GM12878 (cell line): Measurements from ENCODE around the gene IRS2. TPM values are rescaled to one million over a fixed set of nuclear protein-coding genes. Genes with fewer than 3 reads are reported as not detected.

ENCODE experiments used
- ATAC-seq: fragments of 200-7000 bp; cut with Tn5 transposase; 3 replicates; pipeline ENCODE4 v1.9.1; 2020; ENCODE audit warnings: mild to moderate bottlenecking, moderate library complexity
- BruUV-seq: library from RNA; stranded (reverse); fragments of 400-500 nt; replicated peaks from 2 replicates; lab custom pipeline; 2021; lab: Mats Ljungman, UMichigan
- CTCF ChIA-PET: fragments of 300-600 bp; sonication (Branson Sonifier 250); formaldehyde crosslinking; extraction: SDS; loops from one replicate; lab custom pipeline; 2021; ENCODE audit warnings: inconsistent platforms; lab: Yijun Ruan, JAX
- POLR2A ChIA-PET: fragments of 350-600 bp; formaldehyde crosslinking; extraction: SDS; loops from one replicate; lab custom pipeline; 2021; ENCODE audit warnings: inconsistent platforms; lab: Charles Lee
- RAD21 ChIA-PET: fragments of 300-600 bp; sonication (Branson Sonifier 250); formaldehyde crosslinking; loops from one replicate; lab custom pipeline; 2023; ENCODE audit warnings: antibody characterized with exemption; ENCODE audit not compliant: unreplicated experiment; lab: Charles Lee
- SMC1A ChIA-PET: fragments of 300-600 bp; sonication (Branson Sonifier 250); formaldehyde crosslinking; loops from one replicate; lab custom pipeline; 2023; ENCODE audit not compliant: unreplicated experiment, uncharacterized antibody; lab: Charles Lee
- DNase-seq: peaks from one replicate; pipeline ENCODE4 v3.0.0-alpha.2; 2011; ENCODE audit warnings: low read depth, low spot score
- FAIRE-seq: peaks from 3 replicates; lab custom pipeline; 2011; peaks lifted over from hg19 to GRCh38; lab: Jason Lieb, UNC
- H2AFZ ChIP-seq: 2 replicates; pipeline ENCODE4 v1.6.0; 2011; ENCODE audit warnings: low read depth, low read length, control low read depth; ENCODE audit not compliant: control insufficient read depth
- H3K27ac ChIP-seq: 2 replicates; pipeline ENCODE4 v1.5.1; 2011; ENCODE audit warnings: control low read depth; ENCODE audit not compliant: control insufficient read depth, insufficient read depth
- H3K27me3 ChIP-seq, 2 experiments: replicated peaks in 1 of 2; 2 replicates each; pipeline versions ENCODE4 v1.6.0 to v1.6.1; 2011; ENCODE audit warnings: low read length in 1 of 2; ENCODE audit not compliant: control insufficient read depth in 2 of 2, insufficient read depth in 2 of 2
- H3K36me3 ChIP-seq, 2 experiments: 2 replicates each; pipeline ENCODE4 v1.5.1; 2011; ENCODE audit warnings: low read length in 1 of 2; ENCODE audit not compliant: control insufficient read depth in 2 of 2, insufficient read depth in 2 of 2
- H3K4me1 ChIP-seq: 2 replicates; pipeline ENCODE4 v1.6.1; 2011; ENCODE audit warnings: mild to moderate bottlenecking, low read length, moderate library complexity, mixed read lengths; ENCODE audit not compliant: control insufficient read depth, insufficient read depth
- H3K4me2 ChIP-seq: 2 replicates; pipeline ENCODE4 v1.6.0; 2011; ENCODE audit warnings: control low read depth; ENCODE audit not compliant: control insufficient read depth, insufficient read depth
- H3K4me3 ChIP-seq: fragments of 200-600 bp; sonication (generic); 2 replicates; pipeline ENCODE4 v1.5.1; 2016
- H3K79me2 ChIP-seq: 2 replicates; pipeline ENCODE4 v1.6.0; 2011; ENCODE audit warnings: low read length; ENCODE audit not compliant: control insufficient read depth, insufficient read depth
- H3K9ac ChIP-seq: 2 replicates; pipeline ENCODE4 v1.8.0; 2011; ENCODE audit warnings: low read length, control low read depth, mixed read lengths; ENCODE audit not compliant: control insufficient read depth, insufficient read depth
- H3K9me3 ChIP-seq: replicated peaks from 3 replicates; pipeline ENCODE4 v1.5.1; 2011; ENCODE audit warnings: mild to moderate bottlenecking, low read length; ENCODE audit not compliant: control insufficient read depth, insufficient read depth
- H4K20me1 ChIP-seq: 2 replicates; pipeline ENCODE4 v1.6.0; 2011; ENCODE audit not compliant: control insufficient read depth, insufficient read depth
- E2F8 ChIP-seq: fragments of 450-650 bp; IDR thresholded peaks from 2 replicates; pipeline ENCODE4 v1.6.1; 2018; ENCODE audit warnings: mild to moderate bottlenecking, low read depth, moderate library complexity; ENCODE audit not compliant: partially characterized antibody
- NFYA ChIP-seq: IDR thresholded peaks from 2 replicates; pipeline ENCODE4 v1.6.1; 2011; ENCODE audit warnings: low read depth, mild to moderate bottlenecking, low read length, improper control_type of control experiment, borderline replicate concordance
- NKRF ChIP-seq: fragments of 450-650 bp; conservative IDR thresholded peaks from 2 replicates; pipeline ENCODE4 v1.6.1; 2017; ENCODE audit warnings: mild to moderate bottlenecking, moderate library complexity
- ZZZ3 ChIP-seq: IDR thresholded peaks from 2 replicates; pipeline ENCODE4 v1.6.1; 2011; ENCODE audit warnings: low read depth; ENCODE audit not compliant: control insufficient read depth, insufficient read length
- WGBS: methylation state at CpG from one replicate; pipeline ENCODE4 v1.1.6; 2016; ENCODE audit warnings: low lambda C conversion rate; ENCODE audit not compliant: insufficient replicate concordance, insufficient coverage; ENCODE audit errors: missing lambda C conversion rate; 5-methylcytosine and 5-hydroxymethylcytosine counted together
- in situ Hi-C: fragments of 300-500 bp; cut with MboI; formaldehyde crosslinking; loops from 9 replicates; pipeline ENCODE4 v1.14.3; 2018; ENCODE audit warnings: mixed read lengths
- intact Hi-C: fragments of 100-400 bp; cut with micrococcal nuclease; formaldehyde crosslinking; loops from one replicate; pipeline ENCODE4 v1.14.2; 2022; ENCODE audit not compliant: unreplicated experiment
- polyA plus RNA-seq, 11 experiments: library from polyadenylated mRNA; depleted of rRNA in 4 of 11; unstranded in 6 of 11; stranded (reverse) in 5 of 11; fragments of >200 nt; fragmentation: Nextera tagmentation in 4 of 11; fragmentation: Illumina TruSeq in 1 of 11; extraction: Ambion mirVana in 4 of 11; extraction: Trizol in 1 of 11; gene quantifications; 1 replicate in 1 of 11; 2 replicates in 10 of 11; pipeline versions ENCODE4 v1.2.1 to v1.2.3, GENCODE V29; 2011 to 2016; ENCODE audit warnings: inconsistent platforms in 2 of 11, missing spikeins in 2 of 11, low read depth in 1 of 11
- total RNA-seq, 4 experiments: library from RNA; depleted of rRNA in 3 of 4; stranded (reverse); fragments of >200 nt in 3 of 4; fragmentation: Illumina TruSeq in 1 of 4; extraction: Trizol in 1 of 4; gene quantifications; 2 replicates each; pipeline versions ENCODE4 v1.2.1 to v1.2.3, GENCODE V29; 2013 to 2021

Gene IRS2
- total and polyA plus RNA-seq, 10 of the 15 experiments (the other 5 are each of a cell fraction or from before 2014, with no cell fraction given) = 0.01 to 0.31 (median 0.07) TPM; not detected in 6

- TF ChIP-seq NKRF (no peak), NFYA (no peak)
Observed at GRCh38 chr13:109755551-109755950, 30.8 kb downstream of the IRS2 start (continued).

- H3K4me2 ChIP-seq = no peak overlapping the region
- no peaks in the 10 kb centered on the region for H4K20me1 ChIP-seq
- H3K27ac ChIP-seq = no peak overlapping the region
- TF ChIP-seq ZZZ3 (no peak), E2F8 (no peak)
- no peak overlapping the region for H2AFZ ChIP-seq
- ChIA-PET SMC1A (no interaction called here), POLR2A (no interaction called here), CTCF (no interaction called here), RAD21 (interaction anchor here (0.7 kb wide), 1 partner anchor 449 kb away, joined by 3 read pairs; no protein-coding TSS in a partner anchor)
- no peak overlapping the region for H3K9ac ChIP-seq
- in situ Hi-C loops (no loop called here), intact Hi-C loops (no loop called here)
- DNase-seq (no peak), ATAC-seq (no peak), FAIRE-seq (no peak)
- no peaks in the 10 kb centered on the region for H3K4me1 ChIP-seq
- no peaks in the 10 kb centered on the region for H3K9me3 ChIP-seq
- 64% methylated on average over 4 of the region's 4 CpGs for WGBS
- H3K36me3 ChIP-seq = no peaks in the 10 kb centered on the region
- BruUV-seq = no TSS peak
- H3K27me3 ChIP-seq = no peaks in the 10 kb centered on the region
- H3K4me3 ChIP-seq = no peak overlapping the region
- no peaks in the 10 kb centered on the region for H3K79me2 ChIP-seq
Observed at GRCh38 chr13:109751477-109751876, 34.9 kb downstream of the IRS2 start.
